K562 (cell line): ENCODE results near the gene SGK1. TPM values are rescaled to one million over a fixed set of nuclear protein-coding genes. Genes with fewer than 3 reads are reported as not detected.

Source experiments
- CBX5 ChIP-seq: IDR thresholded peaks from 2 replicates; pipeline ENCODE4 v1.6.1; 2014; ENCODE audit warnings: low read depth, borderline replicate concordance
- CBX8 ChIP-seq: fragments of 200-600 bp; sonication (generic); IDR thresholded peaks from 2 replicates; pipeline ENCODE4 v1.6.1; 2012; ENCODE audit warnings: borderline replicate concordance, mixed run types, low read depth, mild to moderate bottlenecking, moderate library complexity, mixed read lengths, low read length, control low read depth, inconsistent platforms; ENCODE audit not compliant: poor library complexity, severe bottlenecking; ENCODE audit errors: extremely low read depth
- COPS2 ChIP-seq: fragments of 450-650 bp; conservative IDR thresholded peaks from 2 replicates; pipeline ENCODE4 v1.6.1; 2016; ENCODE audit warnings: mild to moderate bottlenecking, moderate library complexity
- CTBP1 ChIP-seq: fragments of 450-650 bp; IDR thresholded peaks from 2 replicates; pipeline ENCODE4 v1.6.1; 2016; ENCODE audit warnings: borderline replicate concordance
- DPF2 ChIP-seq: fragments of 450-650 bp; IDR thresholded peaks from 2 replicates; pipeline ENCODE4 v1.6.1; 2016
- ETS2 ChIP-seq: IDR thresholded peaks from 2 replicates; pipeline ENCODE4 v1.6.1; 2016; ENCODE audit warnings: borderline replicate concordance, missing genetic modification characterization, mild to moderate bottlenecking, moderate library complexity, missing compliant biosample characterization; ENCODE audit not compliant: poor library complexity, severe bottlenecking
- FOXJ2 ChIP-seq: fragments of 200-800 bp; sonication (Bioruptor generic); IDR thresholded peaks from 2 replicates; pipeline ENCODE4 v1.6.1; 2016; ENCODE audit warnings: missing genetic modification characterization, missing compliant biosample characterization
- GATAD2B ChIP-seq: fragments of 450-650 bp; IDR thresholded peaks from 2 replicates; pipeline ENCODE4 v1.6.1; 2017; ENCODE audit warnings: mild to moderate bottlenecking, borderline replicate concordance
- HCFC1 ChIP-seq: IDR thresholded peaks from 2 replicates; pipeline ENCODE4 v1.6.1; 2012; ENCODE audit warnings: low read depth, low read length, improper control_type of control experiment
- HMBOX1 ChIP-seq: sonication (generic); IDR thresholded peaks from 2 replicates; pipeline ENCODE4 v1.6.1; 2016
- JUN ChIP-seq, 2 experiments: sonication (generic) in 1 of 2; formaldehyde crosslinking in 1 of 2; IDR thresholded peaks; 2 replicates each; pipeline versions ENCODE4 v1.6.1 to v1.8.0; 2012 to 2022; ENCODE audit warnings: borderline replicate concordance in 2 of 2, mild to moderate bottlenecking in 2 of 2, improper control_type of control experiment in 1 of 2, low read depth in 1 of 2, low read length in 1 of 2, missing genetic modification reagents in 1 of 2
- LCOR ChIP-seq: sonication (generic); formaldehyde crosslinking; IDR thresholded peaks from 2 replicates; pipeline ENCODE4 v1.8.0; 2022; ENCODE audit warnings: mild to moderate bottlenecking, missing genetic modification reagents
- MAFK ChIP-seq: IDR thresholded peaks from 2 replicates; pipeline ENCODE4 v1.6.1; 2011; ENCODE audit warnings: low read length, improper control_type of control experiment
- POLR2AphosphoS2 ChIP-seq: IDR thresholded peaks from 2 replicates; pipeline ENCODE4 v1.6.1; 2012; ENCODE audit warnings: low read length, improper control_type of control experiment
- RAD51 ChIP-seq: fragments of 450-650 bp; IDR thresholded peaks from 2 replicates; pipeline ENCODE4 v1.7.1; 2016; ENCODE audit warnings: low read depth, mild to moderate bottlenecking, borderline replicate concordance
- SMARCC2 ChIP-seq: fragments of 450-650 bp; IDR thresholded peaks from 2 replicates; pipeline ENCODE4 v1.6.1; 2017; ENCODE audit warnings: antibody characterized with exemption, moderate library complexity, mild to moderate bottlenecking, low read depth
- SMARCE1 ChIP-seq: fragments of 450-650 bp; IDR thresholded peaks from 2 replicates; pipeline ENCODE4 v1.7.1; 2016; ENCODE audit warnings: mild to moderate bottlenecking
- SP1 ChIP-seq: sonication (generic); formaldehyde crosslinking; IDR thresholded peaks from 2 replicates; pipeline ENCODE4 v1.8.1; 2022; ENCODE audit warnings: mild to moderate bottlenecking, missing genetic modification reagents
- SREBF2 ChIP-seq: sonication (generic); formaldehyde crosslinking; IDR thresholded peaks from 2 replicates; pipeline ENCODE4 v1.4.0; 2020; ENCODE audit warnings: mild to moderate bottlenecking, missing genetic modification reagents
- STAT5A ChIP-seq: IDR thresholded peaks from 2 replicates; pipeline ENCODE4 v1.6.1; 2012; ENCODE audit warnings: low read length, inconsistent platforms, borderline replicate concordance
- TCF3 ChIP-seq: sonication (generic); formaldehyde crosslinking; IDR thresholded peaks from 2 replicates; pipeline ENCODE4 v1.4.0; 2020; ENCODE audit warnings: mild to moderate bottlenecking, missing genetic modification reagents
- ZBTB34 ChIP-seq: fragments of 250-450 bp; sonication (Bioruptor Pico); IDR thresholded peaks from 2 replicates; pipeline ENCODE4 v1.8.0; 2021; ENCODE audit warnings: mild to moderate bottlenecking, moderate library complexity
- ZBTB7A ChIP-seq: IDR thresholded peaks from 2 replicates; pipeline ENCODE4 v1.6.1; 2011; ENCODE audit warnings: low read depth, mild to moderate bottlenecking, low read length, moderate library complexity, borderline replicate concordance; ENCODE audit not compliant: control insufficient read depth
- ZKSCAN1 ChIP-seq: fragments of 150-350 bp; IDR thresholded peaks from 2 replicates; pipeline ENCODE4 v1.6.1; 2016; ENCODE audit warnings: low read depth, low read length
- ZNF274 ChIP-seq: IDR thresholded peaks from 2 replicates; pipeline ENCODE4 v1.6.1; 2011; ENCODE audit warnings: low read depth, mild to moderate bottlenecking, low read length, moderate library complexity, borderline replicate concordance
- ZNF444 ChIP-seq: fragments of 250-450 bp; sonication (Bioruptor Pico); IDR thresholded peaks from 2 replicates; pipeline ENCODE4 v1.4.0; 2020; ENCODE audit warnings: mild to moderate bottlenecking, moderate library complexity
- polyA plus RNA-seq, 8 experiments: library from polyadenylated mRNA; depleted of rRNA in 4 of 8; stranded (reverse) in 5 of 8; unstranded in 3 of 8; fragments of >200 nt; fragmentation: Nextera tagmentation in 2 of 8; fragmentation: Illumina TruSeq in 1 of 8; extraction: Ambion mirVana in 2 of 8; extraction: Trizol in 1 of 8; gene quantifications; 2 replicates each; pipeline versions ENCODE4 v1.2.1 to v1.2.3, GENCODE V29; 2011 to 2014; ENCODE audit warnings: inconsistent platforms in 1 of 8, missing spikeins in 1 of 8
- total RNA-seq, 7 experiments: library from RNA; depleted of rRNA in 6 of 7; stranded (reverse); fragments of >200 nt in 6 of 7; fragmentation: Illumina TruSeq in 2 of 7; extraction: Trizol in 2 of 7; gene quantifications; 2 replicates each; pipeline versions ENCODE4 v1.2.1 to v1.2.3, GENCODE V29; 2011 to 2021; ENCODE audit warnings: low replicate concordance in 1 of 7
- TF ChIP-seq, protein P1 (sequence below): fragments of 250-450 bp; sonication (Bioruptor Pico); IDR thresholded peaks from 2 replicates; pipeline ENCODE4 v1.8.0; 2022; ENCODE audit warnings: inconsistent platforms

Gene SGK1
- total and polyA plus RNA-seq, 9 of the 15 experiments (the other 6 are each of a cell fraction or from before 2014, with no cell fraction given), result 3.5 to 7.2 (median 3.9) TPM

GRCh38 chr6:134198093-134198492 is 119.8 kb downstream of the SGK1 start (continued):
- TF ChIP-seq DPF2, result peak; percentile 27; the same call in 1 of the 2 replicates
- TF ChIP-seq STAT5A, result no peak
- TF ChIP-seq ZNF274, result no peak
- TF ChIP-seq, protein P1, sequence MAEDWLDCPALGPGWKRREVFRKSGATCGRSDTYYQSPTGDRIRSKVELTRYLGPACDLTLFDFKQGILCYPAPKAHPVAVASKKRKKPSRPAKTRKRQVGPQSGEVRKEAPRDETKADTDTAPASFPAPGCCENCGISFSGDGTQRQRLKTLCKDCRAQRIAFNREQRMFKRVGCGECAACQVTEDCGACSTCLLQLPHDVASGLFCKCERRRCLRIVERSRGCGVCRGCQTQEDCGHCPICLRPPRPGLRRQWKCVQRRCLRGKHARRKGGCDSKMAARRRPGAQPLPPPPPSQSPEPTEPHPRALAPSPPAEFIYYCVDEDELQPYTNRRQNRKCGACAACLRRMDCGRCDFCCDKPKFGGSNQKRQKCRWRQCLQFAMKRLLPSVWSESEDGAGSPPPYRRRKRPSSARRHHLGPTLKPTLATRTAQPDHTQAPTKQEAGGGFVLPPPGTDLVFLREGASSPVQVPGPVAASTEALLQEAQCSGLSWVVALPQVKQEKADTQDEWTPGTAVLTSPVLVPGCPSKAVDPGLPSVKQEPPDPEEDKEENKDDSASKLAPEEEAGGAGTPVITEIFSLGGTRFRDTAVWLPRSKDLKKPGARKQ (CRISPR knock-in tag), result no peak
- TF ChIP-seq HMBOX1, result peak; percentile 84
- TF ChIP-seq FOXJ2 (tag), result 0 out of 2 replicates have a peak, but pooled peaks have one; percentile 37
- TF ChIP-seq SREBF2 (CRISPR knock-in tag), result no peak
- no peak for TF ChIP-seq RAD51
- no peak for TF ChIP-seq JUN (IDR thresholded peaks at IDR 0.05; ENCODE audit: borderline replicate concordance, low read depth, low read length)
- TF ChIP-seq JUN (CRISPR knock-in tag; IDR thresholded peaks at IDR 0.05; ENCODE audit: borderline replicate concordance), result no peak
- TF ChIP-seq SP1 (CRISPR knock-in tag), result no peak
- peak; percentile 37; the same call in 1 of the 2 replicates for TF ChIP-seq TCF3 (CRISPR knock-in tag)
- no peak for TF ChIP-seq GATAD2B
- peak; percentile 70; the same call in 1 of the 2 replicates for TF ChIP-seq SMARCE1
- TF ChIP-seq ZBTB34 (CRISPR knock-in tag), result no peak
- TF ChIP-seq ZNF444, result no peak
- no peak for TF ChIP-seq CBX5
- no peak for TF ChIP-seq LCOR (CRISPR knock-in tag)
- TF ChIP-seq CBX8, result no peak
- TF ChIP-seq SMARCC2, result peak; percentile 48; the same call in 1 of the 2 replicates
- TF ChIP-seq ZKSCAN1, result no peak
- TF ChIP-seq HCFC1, result no peak
- no peak for TF ChIP-seq MAFK
- peak; percentile 38; the same call in 1 of the 2 replicates for TF ChIP-seq CTBP1
- TF ChIP-seq COPS2, result no peak
- no peak for TF ChIP-seq ETS2 (tag)
- no peak for TF ChIP-seq POLR2AphosphoS2
- no peak for TF ChIP-seq ZBTB7A
